BLaER1 (cell line): ENCODE measurements around the gene TMEM61.
"Not testable (repeated sequence)": the region's sequence is repeated elsewhere in the genome, so short reads cannot be mapped to it uniquely, and the experiment has no call there.

Experiments used
- H3K27ac ChIP-seq: shearing (Covaris generic); formaldehyde crosslinking; 2 replicates; pipeline ENCODE4 v1.8.1; 2022
- H3K27me3 ChIP-seq: shearing (Covaris generic); formaldehyde crosslinking; 2 replicates; pipeline ENCODE4 v1.8.1; 2022
- H3K36me3 ChIP-seq: shearing (Covaris generic); formaldehyde crosslinking; 2 replicates; pipeline ENCODE4 v1.8.1; 2022
- H3K4me1 ChIP-seq: shearing (Covaris generic); formaldehyde crosslinking; 2 replicates; pipeline ENCODE4 v1.8.1; 2022
- H3K4me2 ChIP-seq: shearing (Covaris generic); formaldehyde crosslinking; 2 replicates; pipeline ENCODE4 v1.8.1; 2022
- H3K4me3 ChIP-seq: shearing (Covaris generic); formaldehyde crosslinking; 2 replicates; pipeline ENCODE4 v1.8.1; 2022
- H3K9ac ChIP-seq: shearing (Covaris generic); formaldehyde crosslinking; 2 replicates; pipeline ENCODE4 v1.8.1; 2022
- H3K9me3 ChIP-seq: shearing (Covaris generic); formaldehyde crosslinking; 2 replicates; pipeline ENCODE4 v1.8.1; 2022
- H4K20me1 ChIP-seq: shearing (Covaris generic); formaldehyde crosslinking; 2 replicates; pipeline ENCODE4 v1.8.1; 2022
- Cebpa-rat ChIP-seq: shearing (Covaris generic); IDR thresholded peaks from 2 replicates; pipeline ENCODE4 v1.8.1; 2022

TMEM61 gene

GRCh38 chr1:54959241-54959640 is 21.2 kb upstream of the TMEM61 start:
- Histone ChIP-seq H3K36me3 (no peaks in the 10 kb centered on the region), H3K4me2 (no peak overlapping the region), H3K9me3 (peaks cover 24% of the 10 kb centered on the region), H3K27ac (no peak overlapping the region), H3K4me3 (no peak overlapping the region), H3K27me3 (no peaks in the 10 kb centered on the region), H3K9ac (no peak overlapping the region), H4K20me1 (no peaks in the 10 kb centered on the region), H3K4me1 (no peaks in the 10 kb centered on the region)
- no peak for TF ChIP-seq Cebpa-rat

- Histone ChIP-seq H3K4me3 (no peak overlapping the region), H3K9me3 (peaks cover 19% of the 10 kb centered on the region), H3K4me2 (no peak overlapping the region), H3K4me1 (peaks cover 17% of the 10 kb centered on the region), H4K20me1 (no peaks in the 10 kb centered on the region), H3K27me3 (no peaks in the 10 kb centered on the region), H3K27ac (no peak overlapping the region), H3K9ac (no peak overlapping the region), H3K36me3 (no peaks in the 10 kb centered on the region)
- TF ChIP-seq Cebpa-rat, result no peak
Observed at GRCh38 chr1:54962612-54963395, 17.6 kb upstream of the TMEM61 start.

GRCh38 chr1:54963829-54964228 is 16.6 kb upstream of the TMEM61 start:
- H4K20me1 ChIP-seq, H3K4me2 ChIP-seq, H3K36me3 ChIP-seq, H3K27ac ChIP-seq, H3K9ac ChIP-seq, H3K4me3 ChIP-seq, H3K27me3 ChIP-seq: not testable (repeated sequence)
- Histone ChIP-seq H3K4me1 (peaks cover 17% of the 10 kb centered on the region), H3K9me3 (peaks cover 12% of the 10 kb centered on the region)

GRCh38 chr1:54965624-54966340 is 14.6 kb upstream of the TMEM61 start:
- Histone ChIP-seq H3K27me3 (no peaks in the 10 kb centered on the region), H3K27ac (peak overlapping the region; percentile 42; the same call in 1 of the 2 replicates), H3K4me2 (peak overlapping the region; percentile 70), H3K36me3 (no peaks in the 10 kb centered on the region), H3K9ac (no peak overlapping the region), H3K4me3 (no peak overlapping the region), H3K9me3 (no peaks in the 10 kb centered on the region), H3K4me1 (peaks cover 17% of the 10 kb centered on the region), H4K20me1 (no peaks in the 10 kb centered on the region)
- TF ChIP-seq Cebpa-rat, result no peak; the same call in 1 of the 2 replicates

- Histone ChIP-seq H3K4me2 (no peak overlapping the region), H3K9ac (no peak overlapping the region), H4K20me1 (no peaks in the 10 kb centered on the region), H3K36me3 (no peaks in the 10 kb centered on the region), H3K9me3 (no peaks in the 10 kb centered on the region), H3K4me3 (no peak overlapping the region), H3K27me3 (no peaks in the 10 kb centered on the region), H3K4me1 (peaks cover 17% of the 10 kb centered on the region), H3K27ac (no peak overlapping the region)
- no peak for TF ChIP-seq Cebpa-rat
Observed at GRCh38 chr1:54967372-54967771, 13.1 kb upstream of the TMEM61 start.

- Histone ChIP-seq H3K27me3 (no peaks in the 10 kb centered on the region), H3K9me3 (no peaks in the 10 kb centered on the region), H3K4me2 (no peak overlapping the region), H3K27ac (no peak overlapping the region), H3K4me1 (peaks cover 17% of the 10 kb centered on the region), H3K36me3 (no peaks in the 10 kb centered on the region), H4K20me1 (no peaks in the 10 kb centered on the region), H3K4me3 (no peak overlapping the region), H3K9ac (no peak overlapping the region)
- no peak for TF ChIP-seq Cebpa-rat
Observed at GRCh38 chr1:54968551-54968950, 11.9 kb upstream of the TMEM61 start.

GRCh38 chr1:54969879-54970278 is 10.5 kb upstream of the TMEM61 start:
- Histone ChIP-seq H3K27me3 (no peaks in the 10 kb centered on the region), H3K4me1 (peaks cover 17% of the 10 kb centered on the region), H3K4me2 (no peak overlapping the region), H3K4me3 (no peak overlapping the region), H3K9ac (no peak overlapping the region), H4K20me1 (no peaks in the 10 kb centered on the region), H3K36me3 (no peaks in the 10 kb centered on the region), H3K27ac (no peak overlapping the region), H3K9me3 (no peaks in the 10 kb centered on the region)
- no peak for TF ChIP-seq Cebpa-rat

GRCh38 chr1:54970901-54971300 is 9.5 kb upstream of the TMEM61 start:
- Histone ChIP-seq H4K20me1 (no peaks in the 10 kb centered on the region), H3K27ac (no peak overlapping the region), H3K9ac (no peak overlapping the region), H3K4me3 (no peak overlapping the region), H3K4me1 (peaks cover 8% of the 10 kb centered on the region), H3K27me3 (no peaks in the 10 kb centered on the region), H3K9me3 (no peaks in the 10 kb centered on the region), H3K4me2 (no peak overlapping the region), H3K36me3 (no peaks in the 10 kb centered on the region)
- TF ChIP-seq Cebpa-rat, result no peak

GRCh38 chr1:54971317-54971791 is 9.1 kb upstream of the TMEM61 start:
- Histone ChIP-seq H3K27me3 (no peaks in the 10 kb centered on the region), H3K4me2 (no peak overlapping the region), H3K9me3 (no peaks in the 10 kb centered on the region), H3K36me3 (no peaks in the 10 kb centered on the region), H3K4me3 (no peak overlapping the region), H3K4me1 (peaks cover 4% of the 10 kb centered on the region), H3K27ac (no peak overlapping the region), H4K20me1 (no peaks in the 10 kb centered on the region), H3K9ac (no peak overlapping the region)
- TF ChIP-seq Cebpa-rat, result no peak

GRCh38 chr1:54972436-54972835 is 8.0 kb upstream of the TMEM61 start:
- Histone ChIP-seq H3K9ac (no peak overlapping the region), H4K20me1 (no peaks in the 10 kb centered on the region), H3K9me3 (no peaks in the 10 kb centered on the region), H3K4me3 (no peak overlapping the region), H3K27ac (no peak overlapping the region), H3K4me1 (no peaks in the 10 kb centered on the region), H3K27me3 (no peaks in the 10 kb centered on the region), H3K36me3 (no peaks in the 10 kb centered on the region), H3K4me2 (no peak overlapping the region)
- TF ChIP-seq Cebpa-rat, result no peak
